Endothelial cell of umbilical vein (primary cell): ENCODE data around the gene MAPKAP1.

Source experiments
- EZH2 ChIP-seq: IDR thresholded peaks from 2 replicates; pipeline ENCODE4 v1.6.1; 2012; ENCODE audit warnings: borderline replicate concordance, low read depth, mild to moderate bottlenecking, moderate library complexity, low read length, inconsistent platforms; ENCODE audit not compliant: severe bottlenecking
- TF ChIP-seq, protein P1 (sequence below), 2 donors: IDR thresholded peaks; 1 replicate in 1 of 2; 2 replicates in 1 of 2; pipeline ENCODE4 v1.5.1; 2011; ENCODE audit warnings: low read length in 2 of 2, mild to moderate bottlenecking in 2 of 2, moderate library complexity in 2 of 2, control low read depth in 1 of 2, inconsistent platforms in 1 of 2, low read depth in 1 of 2; ENCODE audit not compliant: insufficient read depth in 1 of 2; ENCODE audit errors: extremely low read depth in 1 of 2

- TF ChIP-seq EZH2 = no peak
- TF ChIP-seq, protein P1, sequence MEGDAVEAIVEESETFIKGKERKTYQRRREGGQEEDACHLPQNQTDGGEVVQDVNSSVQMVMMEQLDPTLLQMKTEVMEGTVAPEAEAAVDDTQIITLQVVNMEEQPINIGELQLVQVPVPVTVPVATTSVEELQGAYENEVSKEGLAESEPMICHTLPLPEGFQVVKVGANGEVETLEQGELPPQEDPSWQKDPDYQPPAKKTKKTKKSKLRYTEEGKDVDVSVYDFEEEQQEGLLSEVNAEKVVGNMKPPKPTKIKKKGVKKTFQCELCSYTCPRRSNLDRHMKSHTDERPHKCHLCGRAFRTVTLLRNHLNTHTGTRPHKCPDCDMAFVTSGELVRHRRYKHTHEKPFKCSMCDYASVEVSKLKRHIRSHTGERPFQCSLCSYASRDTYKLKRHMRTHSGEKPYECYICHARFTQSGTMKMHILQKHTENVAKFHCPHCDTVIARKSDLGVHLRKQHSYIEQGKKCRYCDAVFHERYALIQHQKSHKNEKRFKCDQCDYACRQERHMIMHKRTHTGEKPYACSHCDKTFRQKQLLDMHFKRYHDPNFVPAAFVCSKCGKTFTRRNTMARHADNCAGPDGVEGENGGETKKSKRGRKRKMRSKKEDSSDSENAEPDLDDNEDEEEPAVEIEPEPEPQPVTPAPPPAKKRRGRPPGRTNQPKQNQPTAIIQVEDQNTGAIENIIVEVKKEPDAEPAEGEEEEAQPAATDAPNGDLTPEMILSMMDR (IDR thresholded peaks at IDR 0.05; ENCODE audit: extremely low read depth in 1 of 2, insufficient read depth in 1 of 2, low read depth in 1 of 2, low read length in 2 of 2) = no peak
Measured at GRCh38 chr9:125427556-125427955, 279.5 kb downstream of the MAPKAP1 start.
